ENCODE data around the gene EEFSEC. TPM values are rescaled to one million over a fixed set of nuclear protein-coding genes. Genes with fewer than 3 reads are reported as not detected.

Gene EEFSEC
- total RNA-seq, 1 experiment from 2014 or later = 21.3 TPM

- no peaks in the 10 kb centered on the region for H3K9me2 ChIP-seq (ENCODE audit: insufficient read depth)
- H3K27me3 ChIP-seq (ENCODE audit: insufficient read depth, low read depth) = no peaks in the 10 kb centered on the region
- no peaks in the 10 kb centered on the region for H4K20me1 ChIP-seq (ENCODE audit: insufficient read depth)
- DNase-seq = peak in 1 of 2 experiments; percentile 21
- H3K27ac ChIP-seq = no peak overlapping the region
- CTCF ChIA-PET = interaction anchor here (0.7 kb wide), 2 partner anchors 44 to 62 kb away, joined by 3 read pairs; no protein-coding TSS in a partner anchor
- peaks cover 51% of the 10 kb centered on the region for H3K4me1 ChIP-seq (replicated peaks; ENCODE audit: insufficient read depth)
- intact Hi-C loops (cut with micrococcal nuclease; ENCODE audit: unreplicated experiment) = loop anchor here (1.0 to 10.0 kb wide), 2 partner anchors 156 to 333 kb away; no protein-coding TSS in a partner anchor
- no peaks in the 10 kb centered on the region for H3K79me2 ChIP-seq (ENCODE audit: low read depth)
- POLR2A ChIA-PET (ENCODE audit: unreplicated experiment) = no interaction called here
- no peak overlapping the region for H3K4me3 ChIP-seq
- no peaks in the 10 kb centered on the region for H3K36me3 ChIP-seq (ENCODE audit: low read depth)
- no peak for TF ChIP-seq EZH2 (IDR thresholded peaks at IDR 0.05; ENCODE audit: low read depth)
- TF ChIP-seq, protein P1, sequence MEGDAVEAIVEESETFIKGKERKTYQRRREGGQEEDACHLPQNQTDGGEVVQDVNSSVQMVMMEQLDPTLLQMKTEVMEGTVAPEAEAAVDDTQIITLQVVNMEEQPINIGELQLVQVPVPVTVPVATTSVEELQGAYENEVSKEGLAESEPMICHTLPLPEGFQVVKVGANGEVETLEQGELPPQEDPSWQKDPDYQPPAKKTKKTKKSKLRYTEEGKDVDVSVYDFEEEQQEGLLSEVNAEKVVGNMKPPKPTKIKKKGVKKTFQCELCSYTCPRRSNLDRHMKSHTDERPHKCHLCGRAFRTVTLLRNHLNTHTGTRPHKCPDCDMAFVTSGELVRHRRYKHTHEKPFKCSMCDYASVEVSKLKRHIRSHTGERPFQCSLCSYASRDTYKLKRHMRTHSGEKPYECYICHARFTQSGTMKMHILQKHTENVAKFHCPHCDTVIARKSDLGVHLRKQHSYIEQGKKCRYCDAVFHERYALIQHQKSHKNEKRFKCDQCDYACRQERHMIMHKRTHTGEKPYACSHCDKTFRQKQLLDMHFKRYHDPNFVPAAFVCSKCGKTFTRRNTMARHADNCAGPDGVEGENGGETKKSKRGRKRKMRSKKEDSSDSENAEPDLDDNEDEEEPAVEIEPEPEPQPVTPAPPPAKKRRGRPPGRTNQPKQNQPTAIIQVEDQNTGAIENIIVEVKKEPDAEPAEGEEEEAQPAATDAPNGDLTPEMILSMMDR (conservative IDR thresholded peaks at IDR 0.05) = no peak
- no peak overlapping the region for H3K4me2 ChIP-seq
- H3F3A ChIP-seq (ENCODE audit: insufficient read depth, low read depth) = peaks cover 21% of the 10 kb centered on the region
- H3K9me3 ChIP-seq (ENCODE audit: insufficient read depth, low read depth) = no peaks in the 10 kb centered on the region
- H2AFZ ChIP-seq = no peak overlapping the region
- BruUV-seq (replicated peaks) = no TSS peak
Observed at GRCh38 chr3:128427872-128428822, 274.9 kb downstream of the EEFSEC start.

DNA sequence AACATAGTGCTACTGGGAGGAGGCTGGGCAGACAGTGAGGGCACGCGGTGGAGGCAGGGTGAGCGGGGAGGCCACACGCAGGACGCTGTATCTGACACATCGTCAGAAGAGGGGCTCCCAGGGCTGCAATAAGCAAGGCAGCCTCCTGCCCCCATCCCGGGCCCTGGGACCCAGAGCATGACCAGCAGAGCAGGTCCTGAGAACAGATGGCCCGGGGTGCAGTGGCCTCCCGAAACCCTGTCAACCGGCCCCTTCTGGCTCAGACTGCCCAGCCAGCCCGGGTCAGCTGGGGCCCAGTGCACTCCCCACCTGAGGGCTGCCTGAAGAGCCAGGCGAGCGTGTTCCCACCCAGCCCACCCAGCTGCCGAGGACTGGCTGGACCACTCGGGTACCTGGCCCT, 276.0 kb downstream of the EEFSEC start:
- no peak overlapping the region for H3K27ac ChIP-seq
- POLR2A ChIA-PET (ENCODE audit: unreplicated experiment) = no interaction called here
- no peaks in the 10 kb centered on the region for H3K9me3 ChIP-seq (ENCODE audit: insufficient read depth, low read depth)
- BruUV-seq (replicated peaks) = no TSS peak
- no peaks in the 10 kb centered on the region for H3K9me2 ChIP-seq (ENCODE audit: insufficient read depth)
- no peak for TF ChIP-seq EZH2 (IDR thresholded peaks at IDR 0.05; ENCODE audit: low read depth)
- TF ChIP-seq, protein P1 (conservative IDR thresholded peaks at IDR 0.05) = no peak
- no peak for DNase-seq
- H3K27me3 ChIP-seq (ENCODE audit: insufficient read depth, low read depth) = no peaks in the 10 kb centered on the region
- peaks cover 22% of the 10 kb centered on the region; the same call in 1 of the 2 replicates for H3F3A ChIP-seq (ENCODE audit: insufficient read depth, low read depth)
- no peak overlapping the region for H3K4me3 ChIP-seq
- intact Hi-C loops (cut with micrococcal nuclease; ENCODE audit: unreplicated experiment) = loop anchor here (10.0 kb wide), 1 partner anchor 334 kb away; no protein-coding TSS in a partner anchor
- CTCF ChIA-PET = interaction anchor here (0.7 kb wide), 1 partner anchor 43 kb away, joined by 3 read pairs; no protein-coding TSS in a partner anchor
- peaks cover 51% of the 10 kb centered on the region for H3K4me1 ChIP-seq (replicated peaks; ENCODE audit: insufficient read depth)
- H4K20me1 ChIP-seq (ENCODE audit: insufficient read depth) = no peaks in the 10 kb centered on the region
- H3K79me2 ChIP-seq (ENCODE audit: low read depth) = no peaks in the 10 kb centered on the region
- no peaks in the 10 kb centered on the region for H3K36me3 ChIP-seq (ENCODE audit: low read depth)
- H2AFZ ChIP-seq = no peak overlapping the region
- no peak overlapping the region for H3K4me2 ChIP-seq

DNA sequence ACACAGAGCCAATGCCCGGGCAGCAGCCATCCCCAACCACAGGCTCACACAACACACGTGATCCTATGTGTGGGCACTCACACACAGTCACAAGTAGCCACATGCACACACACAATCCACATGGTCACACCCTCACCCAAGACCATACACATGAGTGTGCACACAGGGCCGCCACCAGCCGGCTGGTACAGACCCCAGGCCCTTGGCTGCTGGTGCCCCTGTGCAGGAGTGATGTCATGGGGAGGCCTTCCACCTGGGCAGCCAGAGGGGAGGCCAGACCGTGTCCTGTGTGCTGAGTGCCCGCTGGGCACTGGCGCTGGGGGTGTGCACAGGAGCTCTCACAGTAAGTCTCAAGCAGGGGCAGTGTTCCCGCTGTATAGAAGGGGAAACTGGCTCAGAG, 276.5 kb downstream of the EEFSEC start:
- Histone ChIP-seq H3K27ac (no peak overlapping the region), H3K4me3 (no peak overlapping the region), H3K4me1 (replicated peaks; ENCODE audit: insufficient read depth) (peaks cover 51% of the 10 kb centered on the region), H3F3A (ENCODE audit: insufficient read depth, low read depth) (peaks cover 27% of the 10 kb centered on the region), H3K36me3 (ENCODE audit: low read depth) (no peaks in the 10 kb centered on the region), H3K9me2 (ENCODE audit: insufficient read depth) (no peaks in the 10 kb centered on the region), H3K27me3 (ENCODE audit: insufficient read depth, low read depth) (no peaks in the 10 kb centered on the region), H3K4me2 (no peak overlapping the region), H2AFZ (no peak overlapping the region), H4K20me1 (ENCODE audit: insufficient read depth) (no peaks in the 10 kb centered on the region), H3K9me3 (ENCODE audit: insufficient read depth, low read depth) (no peaks in the 10 kb centered on the region), H3K79me2 (ENCODE audit: low read depth) (no peaks in the 10 kb centered on the region)
- intact Hi-C loops (cut with micrococcal nuclease; ENCODE audit: unreplicated experiment) = loop anchor here (10.0 kb wide), 1 partner anchor 335 kb away; no protein-coding TSS in a partner anchor
- BruUV-seq (replicated peaks) = no TSS peak
- CTCF ChIA-PET = no interaction called here
- POLR2A ChIA-PET (ENCODE audit: unreplicated experiment) = interaction anchor here (0.6 kb wide), 1 partner anchor 149 kb away, joined by 10 read pairs; no protein-coding TSS in a partner anchor
- no peak for TF ChIP-seq EZH2 (IDR thresholded peaks at IDR 0.05; ENCODE audit: low read depth)
- TF ChIP-seq, protein P1 (conservative IDR thresholded peaks at IDR 0.05) = no peak
- DNase-seq = no peak
